ENCODE data around the gene CPNE4. TPM values are rescaled to one million over a fixed set of nuclear protein-coding genes. Genes with fewer than 3 reads are reported as not detected.

Gene CPNE4
- total RNA-seq, 1 experiment from 2014 or later: 31.1 TPM

- no peak for DNase-seq
- Mint-ChIP-seq H3K27ac (ENCODE audit: unreplicated experiment) (no peak overlapping the region), H3K9me3 (ENCODE audit: low read depth, unreplicated experiment) (no peaks in the 10 kb centered on the region), H3K4me3 (ENCODE audit: low read depth, unreplicated experiment) (no peak overlapping the region), H3K27me3 (ENCODE audit: unreplicated experiment) (no peaks in the 10 kb centered on the region), H3K36me3 (ENCODE audit: insufficient read depth, unreplicated experiment) (no peaks in the 10 kb centered on the region), H3K4me1 (ENCODE audit: low read depth, unreplicated experiment) (peaks cover 20% of the 10 kb centered on the region)
- CTCF ChIA-PET: interaction anchor here (1.0 to 1.4 kb wide), 2 partner anchors 26 to 207 kb away, joined by 3 read pairs; no protein-coding TSS in a partner anchor
- TF ChIP-seq, protein P1, sequence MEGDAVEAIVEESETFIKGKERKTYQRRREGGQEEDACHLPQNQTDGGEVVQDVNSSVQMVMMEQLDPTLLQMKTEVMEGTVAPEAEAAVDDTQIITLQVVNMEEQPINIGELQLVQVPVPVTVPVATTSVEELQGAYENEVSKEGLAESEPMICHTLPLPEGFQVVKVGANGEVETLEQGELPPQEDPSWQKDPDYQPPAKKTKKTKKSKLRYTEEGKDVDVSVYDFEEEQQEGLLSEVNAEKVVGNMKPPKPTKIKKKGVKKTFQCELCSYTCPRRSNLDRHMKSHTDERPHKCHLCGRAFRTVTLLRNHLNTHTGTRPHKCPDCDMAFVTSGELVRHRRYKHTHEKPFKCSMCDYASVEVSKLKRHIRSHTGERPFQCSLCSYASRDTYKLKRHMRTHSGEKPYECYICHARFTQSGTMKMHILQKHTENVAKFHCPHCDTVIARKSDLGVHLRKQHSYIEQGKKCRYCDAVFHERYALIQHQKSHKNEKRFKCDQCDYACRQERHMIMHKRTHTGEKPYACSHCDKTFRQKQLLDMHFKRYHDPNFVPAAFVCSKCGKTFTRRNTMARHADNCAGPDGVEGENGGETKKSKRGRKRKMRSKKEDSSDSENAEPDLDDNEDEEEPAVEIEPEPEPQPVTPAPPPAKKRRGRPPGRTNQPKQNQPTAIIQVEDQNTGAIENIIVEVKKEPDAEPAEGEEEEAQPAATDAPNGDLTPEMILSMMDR (IDR thresholded peaks at IDR 0.05; ENCODE audit: unreplicated experiment): no peak
- no TSS peak for BruUV-seq (replicated peaks)
- intact Hi-C loops (cut with micrococcal nuclease; ENCODE audit: unreplicated experiment): no loop called here
Observed at GRCh38 chr3:132003685-132004084, 31.1 kb downstream of the CPNE4 start.

DNA sequence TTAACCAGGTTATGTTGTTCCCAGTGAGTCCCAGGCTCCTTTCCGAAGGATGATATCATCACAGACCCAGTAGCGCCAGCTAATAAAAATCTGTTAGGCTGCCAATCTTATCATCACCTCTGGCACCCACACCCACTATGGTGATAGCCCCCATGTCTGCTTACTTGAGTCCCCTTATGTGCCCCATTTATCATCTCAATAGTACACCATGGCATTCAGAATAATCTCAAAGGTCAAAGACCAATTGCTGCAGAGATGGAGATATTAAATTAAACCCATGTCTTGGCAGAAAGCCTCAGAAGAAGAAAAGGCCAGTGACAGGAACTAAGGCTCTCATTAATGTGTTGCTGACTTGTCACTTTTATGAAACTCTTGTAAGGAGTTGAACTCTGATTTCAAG is 32.8 kb downstream of the CPNE4 start:
- Mint-ChIP-seq H3K27me3 (ENCODE audit: unreplicated experiment) (no peaks in the 10 kb centered on the region), H3K27ac (ENCODE audit: unreplicated experiment) (no peak overlapping the region), H3K4me3 (ENCODE audit: low read depth, unreplicated experiment) (no peak overlapping the region), H3K9me3 (ENCODE audit: low read depth, unreplicated experiment) (no peaks in the 10 kb centered on the region), H3K4me1 (ENCODE audit: low read depth, unreplicated experiment) (peaks cover 3% of the 10 kb centered on the region), H3K36me3 (ENCODE audit: insufficient read depth, unreplicated experiment) (no peaks in the 10 kb centered on the region)
- BruUV-seq (replicated peaks): no TSS peak
- TF ChIP-seq, protein P1 (IDR thresholded peaks at IDR 0.05; ENCODE audit: unreplicated experiment): no peak
- CTCF ChIA-PET: no interaction called here
- intact Hi-C loops (cut with micrococcal nuclease; ENCODE audit: unreplicated experiment): no loop called here
- no peak for DNase-seq

- Mint-ChIP-seq H3K27me3 (ENCODE audit: unreplicated experiment) (no peaks in the 10 kb centered on the region), H3K36me3 (ENCODE audit: insufficient read depth, unreplicated experiment) (no peaks in the 10 kb centered on the region), H3K27ac (ENCODE audit: unreplicated experiment) (no peak overlapping the region), H3K4me1 (ENCODE audit: low read depth, unreplicated experiment) (peaks cover 4% of the 10 kb centered on the region), H3K9me3 (ENCODE audit: low read depth, unreplicated experiment) (no peaks in the 10 kb centered on the region), H3K4me3 (ENCODE audit: low read depth, unreplicated experiment) (no peak overlapping the region)
- CTCF ChIA-PET: interaction anchor here (0.7 to 0.8 kb wide), 2 partner anchors 34 to 517 kb away, joined by 3 read pairs; partner anchors contain the start of gene CPNE4
- TF ChIP-seq, protein P1 (IDR thresholded peaks at IDR 0.05; ENCODE audit: unreplicated experiment): no peak
- BruUV-seq (replicated peaks): no TSS peak
- intact Hi-C loops (cut with micrococcal nuclease; ENCODE audit: unreplicated experiment): no loop called here
- no peak for DNase-seq
Observed at GRCh38 chr3:132001036-132001435, 33.8 kb downstream of the CPNE4 start.

DNA sequence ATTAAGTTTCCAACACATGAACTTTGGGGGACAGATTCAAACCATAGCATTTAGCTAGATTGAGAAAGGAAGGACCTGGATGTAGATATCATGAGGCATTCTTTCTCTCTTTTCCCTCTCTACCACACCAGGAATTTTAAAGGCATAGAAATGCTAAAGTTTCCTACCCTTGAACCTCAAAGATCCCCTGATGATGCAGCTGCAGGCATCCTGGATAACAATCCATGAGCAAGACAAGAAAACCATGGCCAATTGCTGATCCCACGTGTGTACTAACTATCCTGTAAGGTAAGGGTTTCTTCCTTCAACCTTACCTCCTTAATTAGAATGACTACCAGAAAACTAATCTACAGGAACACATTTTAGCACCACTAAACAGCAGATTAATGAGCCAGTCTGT is 36.8 kb downstream of the CPNE4 start:
- no peak for DNase-seq
- H3K9me3 Mint-ChIP-seq (ENCODE audit: low read depth, unreplicated experiment): no peaks in the 10 kb centered on the region
- no peaks in the 10 kb centered on the region for H3K27me3 Mint-ChIP-seq (ENCODE audit: unreplicated experiment)
- intact Hi-C loops (cut with micrococcal nuclease; ENCODE audit: unreplicated experiment): no loop called here
- CTCF ChIA-PET: no interaction called here
- H3K4me1 Mint-ChIP-seq (ENCODE audit: low read depth, unreplicated experiment): peaks cover 12% of the 10 kb centered on the region
- H3K27ac Mint-ChIP-seq (ENCODE audit: unreplicated experiment): no peak overlapping the region
- H3K4me3 Mint-ChIP-seq (ENCODE audit: low read depth, unreplicated experiment): no peak overlapping the region
- H3K36me3 Mint-ChIP-seq (ENCODE audit: insufficient read depth, unreplicated experiment): no peaks in the 10 kb centered on the region
- no TSS peak for BruUV-seq (replicated peaks)
- TF ChIP-seq, protein P1 (IDR thresholded peaks at IDR 0.05; ENCODE audit: unreplicated experiment): no peak
